Amniotic stem cell (primary cell): ENCODE results near the gene ENTREP3.
A peak's percentile ranks its signal among the peaks of the same experiment; 100 is the strongest.
"Not testable (repeated sequence)": the region's sequence is repeated elsewhere in the genome, so short reads cannot be mapped to it uniquely, and the experiment has no call there.

Experiments used
- DNase-seq: peaks from one replicate; lab custom pipeline; 2025; lab: John Stamatoyannopoulos, UW

Gene ENTREP3

DNA sequence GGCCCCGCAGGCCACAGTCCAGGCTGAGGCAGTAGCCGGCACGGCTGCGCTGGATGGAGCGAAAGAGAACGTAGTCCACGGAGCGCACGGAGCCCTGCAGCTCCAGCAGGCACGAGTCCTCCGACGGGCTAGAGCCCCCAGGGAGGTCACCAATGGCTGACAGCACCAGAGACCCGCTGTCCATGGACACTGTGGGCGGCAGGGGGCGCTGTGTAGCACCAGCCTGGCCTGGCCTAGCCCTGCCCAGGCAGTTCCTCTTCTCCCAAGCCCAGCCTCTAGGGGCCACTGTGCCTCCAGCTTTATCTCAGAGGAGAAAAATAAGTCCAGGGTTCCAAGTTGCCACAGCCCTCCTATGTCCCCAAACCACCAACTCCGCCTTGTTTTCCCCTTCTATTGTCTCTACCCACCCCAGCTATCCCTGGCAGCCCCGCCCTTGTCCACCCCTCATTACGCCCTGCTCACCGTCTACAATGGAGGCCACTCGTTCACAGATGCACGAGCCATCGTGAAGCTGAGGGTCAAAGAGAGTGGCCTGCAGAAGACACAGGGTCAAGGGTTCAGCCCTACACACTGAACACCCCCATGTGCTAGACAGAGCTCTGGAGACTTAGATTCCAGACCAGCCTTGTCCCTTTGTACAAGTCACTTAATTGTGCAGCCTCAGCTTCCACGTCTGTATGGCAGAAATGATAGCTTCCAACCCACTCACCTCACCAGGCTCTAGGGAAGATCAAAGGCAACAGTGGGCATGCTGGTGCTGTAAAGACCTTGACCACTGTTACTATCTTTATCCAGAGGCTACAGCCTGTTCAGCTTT is 4.4 kb downstream of the ENTREP3 start:
- peak; percentile 90 for DNase-seq

DNA sequence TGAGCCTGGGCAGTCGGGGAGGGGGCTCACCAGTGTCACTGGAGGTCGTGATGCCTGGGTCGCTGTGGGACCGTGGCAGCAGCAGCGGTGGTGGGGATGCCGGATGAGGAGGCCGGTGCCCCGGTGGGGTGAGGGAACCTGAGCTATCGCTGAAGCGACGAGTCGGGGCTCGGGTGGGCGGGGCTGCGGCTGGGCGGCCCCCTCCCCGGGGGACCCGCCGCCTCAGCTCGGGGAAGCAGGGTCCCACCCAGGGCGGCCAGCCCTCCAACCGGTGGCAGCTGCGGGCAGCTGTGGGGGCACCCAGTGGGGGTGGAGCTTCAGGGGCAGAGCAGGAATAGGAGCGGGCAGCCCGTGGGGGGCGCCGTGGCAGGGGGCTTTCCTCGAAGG is 5.0 kb downstream of the ENTREP3 start:
- no peak for DNase-seq

DNA sequence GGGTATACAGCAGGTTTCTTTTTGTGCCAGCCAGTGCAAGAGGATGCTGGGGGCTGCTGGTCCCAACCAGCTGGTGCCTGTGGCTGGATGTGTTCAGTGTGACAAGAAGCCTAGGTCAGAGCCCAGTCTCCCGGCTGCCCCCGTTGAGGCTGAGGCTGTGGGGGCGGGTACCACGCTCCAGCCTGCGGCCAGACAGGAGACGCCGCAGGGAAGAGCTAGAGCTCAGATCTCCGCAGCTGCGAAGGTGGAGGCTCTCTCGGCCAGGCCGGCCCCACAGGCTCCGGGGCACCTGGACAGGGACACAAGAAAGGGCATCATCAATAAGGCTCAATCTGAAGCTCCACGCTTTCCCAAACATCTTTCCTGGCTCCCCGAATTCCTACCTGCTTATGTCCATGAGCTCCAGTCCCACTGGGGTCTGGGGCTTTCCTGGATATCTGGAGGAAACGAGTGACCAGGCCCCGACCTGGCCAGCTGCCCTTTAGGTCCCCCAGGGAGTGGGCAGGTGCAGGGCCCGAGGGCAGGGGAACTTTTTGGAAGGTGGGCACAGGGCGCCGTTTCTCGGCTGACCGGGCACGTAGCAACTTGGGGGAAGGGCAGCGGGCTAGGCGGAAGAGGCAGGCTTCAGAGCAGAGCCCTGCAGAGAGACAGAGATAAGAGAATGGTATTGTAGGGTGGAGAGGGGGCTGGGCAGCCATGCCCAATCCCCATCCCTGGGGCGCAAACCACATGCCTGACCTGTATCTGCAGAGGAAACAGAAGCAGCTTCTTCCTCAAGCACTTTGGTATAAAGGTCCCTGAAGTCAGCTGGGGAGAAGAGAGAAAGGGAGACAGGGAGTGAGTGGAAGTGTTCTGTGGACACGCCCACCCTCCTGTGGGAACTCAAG is 7.4 kb downstream of the ENTREP3 start:
- DNase-seq, result no peak

DNA sequence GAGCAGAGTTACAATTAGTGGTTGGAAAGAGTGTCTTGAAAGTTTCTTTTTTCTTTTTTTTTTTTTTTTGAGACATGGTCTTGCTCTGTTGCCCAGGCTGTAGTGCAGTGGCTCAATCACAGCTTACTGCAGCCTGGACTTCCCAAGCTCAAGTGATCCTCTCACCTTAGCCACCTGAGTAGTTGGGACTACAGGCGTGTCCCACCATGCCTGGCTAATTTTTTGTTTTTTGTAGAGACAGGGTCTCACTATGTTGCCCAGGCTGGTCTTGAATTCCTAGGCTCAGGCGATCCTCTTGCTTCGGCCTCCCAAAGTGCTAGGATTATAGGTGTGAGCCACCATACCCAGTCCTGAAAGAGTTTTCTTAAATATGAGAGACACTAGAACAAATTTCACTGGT is 8.5 kb downstream of the ENTREP3 start:
- not testable (repeated sequence) for DNase-seq

DNA sequence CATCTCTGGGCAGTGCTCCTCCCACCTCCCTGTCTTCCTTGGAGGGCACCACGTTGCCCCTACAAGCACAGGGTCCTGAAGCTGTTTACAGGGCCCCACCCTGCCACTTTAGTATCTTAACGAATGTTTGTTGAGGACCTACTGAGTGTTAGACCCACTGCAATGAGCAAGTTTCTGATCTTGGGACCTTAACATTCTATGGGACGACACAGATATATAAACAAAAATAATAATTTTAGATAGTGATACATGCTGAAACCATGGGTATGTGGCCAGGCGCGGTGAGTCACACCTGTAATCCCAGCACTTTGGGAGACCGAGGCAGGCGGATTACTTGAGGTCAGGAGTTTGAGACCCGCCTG is 10.1 kb downstream of the ENTREP3 start:
- no peak for DNase-seq

DNA sequence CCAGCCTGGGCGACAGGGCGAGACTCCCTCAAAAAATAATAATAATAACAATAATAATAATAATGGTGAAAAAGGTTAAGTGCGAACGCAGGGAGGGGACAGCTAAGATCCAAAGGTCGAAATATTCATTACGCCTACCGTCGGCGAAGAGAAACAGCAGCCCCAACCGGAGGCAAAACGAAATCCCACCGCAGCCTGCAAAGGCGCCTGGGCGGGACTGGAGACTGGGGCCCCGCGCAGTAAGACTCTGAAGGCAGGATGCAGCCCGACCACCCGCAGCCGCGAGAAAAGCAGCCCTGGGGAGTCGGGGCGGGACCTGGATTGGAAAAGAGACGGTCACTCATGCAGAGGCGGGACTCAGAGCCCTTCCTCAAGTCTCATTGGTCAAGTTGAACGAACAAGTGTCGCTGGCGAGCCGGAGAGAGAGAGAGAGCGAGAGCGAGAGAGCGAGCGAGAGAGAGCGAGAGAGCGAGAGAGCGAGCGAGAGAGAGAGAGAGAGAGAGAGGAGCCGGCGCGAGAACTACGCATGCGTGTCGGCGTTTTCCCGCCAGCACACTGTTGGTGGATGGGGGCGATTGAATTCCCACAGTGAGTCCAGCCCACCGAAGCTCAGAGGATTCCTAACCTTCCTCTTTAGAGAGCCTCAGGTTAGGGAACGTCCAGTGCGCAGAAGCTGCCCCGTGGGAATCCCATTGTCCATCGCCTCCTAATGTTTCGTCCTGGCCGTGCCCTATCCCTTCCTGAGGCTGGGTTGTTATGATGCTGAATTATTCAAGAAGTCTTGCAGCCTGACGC is 10.7 kb downstream of the ENTREP3 start:
- peak; percentile 98 for DNase-seq

DNA sequence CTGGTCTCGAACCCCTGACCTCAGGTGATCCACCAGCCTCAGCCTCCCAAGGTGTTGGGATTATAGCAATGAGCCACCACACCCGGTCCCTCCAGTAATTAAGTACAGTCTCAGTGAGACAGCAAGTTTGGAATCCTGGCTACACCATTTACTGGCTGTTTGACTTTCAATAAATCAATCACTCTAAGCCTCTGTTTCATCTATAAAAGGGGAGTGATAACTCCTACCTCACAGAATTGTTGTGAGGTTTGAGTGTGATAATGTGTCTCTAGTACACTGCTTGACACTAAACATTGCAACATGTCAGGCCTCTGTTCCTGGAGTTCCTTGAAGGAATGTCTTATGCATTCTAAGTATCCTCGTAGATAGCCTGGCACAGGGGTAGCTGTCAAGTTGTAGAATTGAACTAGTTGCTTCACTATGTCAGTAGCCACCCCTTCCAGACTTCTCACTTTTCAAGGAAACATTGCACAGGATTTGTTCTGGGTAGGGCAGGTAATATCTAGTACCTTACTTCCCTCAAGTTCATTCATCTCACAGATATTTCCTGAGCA is 12.4 kb downstream of the ENTREP3 start:
- DNase-seq, result no peak

DNA sequence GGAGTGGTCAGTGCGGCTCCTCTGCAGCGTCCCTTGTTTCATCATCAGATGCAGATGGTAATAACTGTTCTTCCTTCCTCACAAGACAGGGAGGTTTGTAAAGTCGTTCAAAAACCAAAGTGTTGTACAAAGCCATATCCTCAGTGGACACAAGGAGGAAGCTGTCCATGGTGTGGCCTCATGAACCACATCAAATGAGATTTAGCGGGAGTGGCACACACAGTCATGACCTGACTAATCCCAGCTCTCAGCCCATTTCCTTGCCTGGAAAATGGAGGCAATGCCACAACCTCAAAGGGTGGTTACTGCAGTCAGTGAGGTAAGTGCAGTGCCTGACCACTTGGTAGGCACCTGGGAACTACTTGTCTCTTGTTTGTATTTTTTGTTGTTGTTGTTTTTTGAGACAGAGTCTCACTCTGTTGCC is 13.4 kb downstream of the ENTREP3 start:
- no peak for DNase-seq

DNA sequence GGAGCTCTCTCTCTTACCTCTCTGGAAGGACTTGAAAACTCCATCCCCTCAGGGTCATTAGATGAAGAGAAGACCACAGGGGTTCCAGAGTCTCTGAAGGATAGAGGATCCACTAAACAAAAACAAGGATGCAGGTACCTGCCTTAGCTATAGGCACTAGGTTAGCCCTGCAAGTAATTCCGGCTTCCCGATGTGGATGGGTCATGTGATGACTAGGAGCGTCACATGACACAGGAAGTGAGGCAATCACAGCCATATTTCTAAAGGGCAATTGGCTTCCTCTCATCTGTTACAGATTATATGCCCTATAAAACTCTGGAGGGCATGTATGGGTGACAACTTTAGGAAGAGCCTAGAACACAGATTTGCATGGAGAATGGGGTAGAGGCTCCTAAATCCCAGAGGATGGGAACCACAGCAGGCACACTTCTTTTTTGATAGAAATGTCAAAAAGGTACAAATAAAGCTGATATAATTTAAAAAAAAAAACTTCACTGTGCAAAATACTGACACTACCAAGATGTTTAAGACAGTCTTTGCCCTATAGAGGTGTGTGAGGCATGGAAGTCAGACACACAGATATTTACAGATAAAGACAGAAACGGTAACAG is 14.1 kb downstream of the ENTREP3 start:
- DNase-seq, result peak; percentile 76

DNA sequence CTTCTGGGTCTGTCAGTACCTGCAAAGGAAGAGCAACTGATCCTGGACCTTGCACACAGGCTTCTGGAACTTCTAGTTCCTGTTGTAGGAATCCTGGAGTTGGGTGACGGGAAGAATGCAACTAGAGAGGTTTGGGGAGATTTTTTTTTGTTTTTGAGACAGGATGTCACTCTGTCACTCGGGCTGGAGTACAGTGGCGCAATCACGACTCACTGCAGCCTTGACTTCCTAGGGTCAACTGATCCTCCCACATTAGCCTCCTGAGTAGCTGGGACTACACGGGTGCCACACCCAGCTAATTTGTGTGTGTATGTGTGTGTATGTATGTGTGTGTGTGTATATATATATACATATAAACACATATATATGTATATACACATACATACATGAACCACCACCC is 18.8 kb downstream of the ENTREP3 start:
- DNase-seq, result no peak

DNA sequence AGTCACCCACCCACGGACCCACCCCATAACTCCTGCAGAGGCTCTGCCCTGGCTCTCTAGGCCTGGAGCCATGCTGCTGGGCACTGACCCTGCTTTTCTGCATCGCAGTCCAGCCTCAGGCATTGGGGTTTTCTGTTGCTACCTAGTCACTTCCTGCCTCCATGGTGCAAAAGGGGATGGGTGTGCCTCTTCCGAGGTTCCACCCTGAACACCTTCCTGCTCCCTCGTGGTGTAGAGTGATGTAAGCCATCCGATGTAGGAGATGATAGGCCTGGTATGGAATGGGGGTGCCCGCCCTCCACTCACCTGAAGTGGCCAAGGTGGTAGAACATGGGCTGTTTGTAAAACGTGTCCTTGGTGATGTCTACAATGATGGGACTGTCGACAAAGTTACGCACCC is 19.9 kb downstream of the ENTREP3 start:
- not testable (repeated sequence) for DNase-seq

DNA sequence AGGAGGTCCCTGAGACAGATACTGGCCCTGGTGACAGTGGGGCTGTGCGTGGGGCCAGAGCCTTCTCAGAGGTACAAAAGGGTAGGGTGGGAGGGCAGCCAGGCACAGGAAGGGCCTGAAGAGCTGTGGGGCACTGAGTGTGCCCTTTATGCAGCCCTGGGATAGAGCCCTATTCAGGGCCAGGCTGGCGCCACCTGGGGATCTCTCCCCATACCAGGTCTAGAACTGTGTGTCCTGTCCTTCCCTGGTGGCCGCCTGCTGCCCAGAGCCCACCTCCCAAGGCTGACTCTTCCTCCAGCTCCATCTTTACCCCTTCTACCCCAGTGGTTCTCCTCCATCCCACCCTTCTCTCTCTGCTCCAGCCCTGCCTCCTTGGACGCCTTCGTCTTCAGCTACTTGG is 21.8 kb downstream of the ENTREP3 start:
- DNase-seq, result not testable (repeated sequence)

DNA sequence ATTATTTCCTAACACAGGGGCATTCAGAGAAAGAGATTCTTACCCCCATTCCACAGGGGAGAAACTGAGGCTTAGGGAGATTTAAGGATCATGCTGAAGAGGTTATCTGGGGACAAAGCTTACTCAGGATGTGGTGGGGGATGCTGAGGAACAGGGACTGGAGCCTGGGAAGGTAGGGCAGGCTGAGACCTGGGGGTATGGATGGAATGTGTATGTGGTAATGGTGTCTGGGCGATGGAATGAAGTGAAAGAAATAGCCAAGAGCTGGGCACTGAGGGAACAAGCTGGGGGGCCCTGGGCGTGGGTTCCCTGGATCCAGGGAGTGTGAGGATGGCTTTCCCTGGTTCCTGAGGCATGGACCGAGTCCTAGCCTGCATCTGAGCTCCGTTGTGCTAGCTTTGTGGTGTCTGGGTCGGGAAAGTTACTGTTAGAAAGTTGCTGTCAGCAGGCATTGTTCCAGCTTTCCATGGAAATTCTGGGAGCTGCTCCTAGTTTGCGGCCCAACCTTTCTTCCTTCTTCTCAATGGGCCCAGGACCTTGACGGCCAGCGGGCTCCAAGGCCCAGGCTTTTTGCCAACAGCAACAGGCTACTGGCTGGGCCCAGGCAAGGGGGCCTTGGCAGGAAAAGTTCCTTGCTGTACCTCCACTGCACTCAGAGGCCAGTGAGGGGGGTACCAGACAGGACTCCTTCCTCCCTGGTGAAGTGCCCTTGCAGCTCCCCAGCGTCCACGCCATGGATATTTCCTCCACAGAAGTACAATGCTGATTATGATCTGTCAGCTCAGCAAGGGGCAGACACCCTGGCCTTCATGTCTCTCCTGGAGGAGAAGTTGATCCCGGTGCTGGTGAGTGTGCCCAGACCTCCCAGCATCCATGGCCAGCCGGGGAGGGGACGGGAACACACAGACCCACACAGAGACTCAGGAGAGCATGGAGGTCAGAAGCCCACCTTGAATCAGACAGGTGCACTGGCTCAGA is 23.0 kb downstream of the ENTREP3 start:
- DNase-seq, result not testable (repeated sequence)

DNA sequence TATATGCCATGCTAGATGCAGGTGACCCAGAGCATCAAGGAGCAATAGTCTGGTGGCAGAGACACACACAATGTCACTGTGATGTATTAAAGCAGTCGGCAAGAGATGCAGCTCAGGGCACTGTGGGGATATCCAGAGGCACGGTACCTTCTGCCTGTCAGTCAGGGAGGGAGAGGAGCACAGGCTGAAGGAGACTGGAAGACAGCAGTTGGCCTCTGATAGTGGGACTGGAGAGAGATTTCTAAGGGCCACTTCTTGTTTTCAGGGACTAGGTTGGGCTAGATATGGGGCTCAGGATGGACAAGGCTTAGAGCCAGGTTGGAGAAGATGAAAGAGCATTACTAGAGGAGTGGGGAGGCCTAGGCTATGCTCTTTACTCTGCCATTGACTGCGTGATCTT is 24.0 kb downstream of the ENTREP3 start:
- not testable (repeated sequence) for DNase-seq

DNA sequence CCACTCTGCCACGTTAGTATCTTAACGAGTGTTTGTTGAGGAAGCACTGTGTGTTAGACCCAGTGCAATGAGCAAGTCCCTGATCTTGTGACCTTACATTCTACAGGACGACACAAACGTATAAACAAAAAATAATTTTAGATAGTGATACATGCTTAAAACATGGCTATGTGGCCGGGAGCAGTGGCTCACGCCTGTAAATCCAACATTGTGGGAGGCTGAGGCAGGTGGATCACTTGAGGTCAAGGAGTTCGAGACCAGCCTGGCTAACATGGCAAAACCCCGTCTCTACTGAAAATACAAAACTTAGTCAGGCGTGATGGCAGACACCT is 27.2 kb downstream of the ENTREP3 start:
- DNase-seq, result no peak

DNA sequence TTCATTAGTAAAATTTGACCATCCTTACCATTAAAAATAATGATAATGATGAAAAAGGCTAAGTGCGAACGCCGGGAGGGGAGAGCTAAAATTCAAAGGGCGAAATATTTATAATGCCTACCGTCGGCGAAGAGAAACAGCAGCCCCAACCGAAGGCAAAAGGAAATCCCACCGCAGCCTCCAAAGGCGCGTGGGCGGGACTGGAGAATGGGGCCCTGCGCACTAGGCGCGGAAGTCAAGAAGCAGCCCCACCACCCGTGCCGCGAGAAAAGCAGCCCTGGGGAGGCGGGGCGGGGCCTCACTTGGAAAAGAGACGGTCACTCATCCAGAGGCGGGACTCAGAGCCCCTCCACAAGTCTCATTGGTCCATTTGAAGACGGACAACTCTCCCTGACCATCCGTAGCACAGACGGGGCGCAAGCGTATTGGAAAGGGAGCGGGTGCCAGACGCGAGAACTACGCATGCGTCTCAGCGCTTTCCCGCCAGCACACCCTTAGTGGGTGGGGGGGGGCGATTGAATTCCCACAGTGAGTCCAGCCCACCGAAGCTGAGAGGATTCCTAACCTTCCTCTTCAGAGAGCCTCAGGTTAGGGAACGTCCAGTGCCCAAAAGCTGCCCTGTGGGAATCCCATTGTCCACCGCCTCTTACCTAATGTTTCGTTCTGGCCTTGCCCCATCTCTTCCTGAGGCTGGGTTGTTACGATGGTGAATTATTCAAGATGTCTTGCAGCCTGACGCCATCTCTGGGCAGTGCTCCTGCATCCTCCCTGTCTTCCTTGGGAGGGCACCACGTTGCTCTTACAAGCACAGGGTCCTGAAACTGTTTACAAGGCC is 27.8 kb downstream of the ENTREP3 start:
- DNase-seq, result peak; percentile 98

DNA sequence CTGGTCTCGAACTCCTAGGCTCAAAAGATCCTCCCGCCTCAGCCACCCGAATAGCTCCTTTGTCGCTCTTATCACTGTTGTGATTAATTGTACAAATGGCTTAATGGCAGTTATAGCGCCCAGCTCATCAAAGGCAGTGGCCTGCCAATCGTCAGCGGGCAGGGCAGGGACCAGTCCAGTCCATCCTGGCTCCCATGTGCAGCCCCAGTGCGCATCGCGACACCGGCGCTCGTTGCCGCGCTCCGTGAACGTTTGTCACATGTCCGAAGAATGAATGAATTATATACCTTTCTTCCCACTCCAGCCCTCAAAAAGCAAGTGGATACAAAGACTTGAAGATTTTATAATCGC is 28.4 kb downstream of the ENTREP3 start:
- no peak for DNase-seq

DNA sequence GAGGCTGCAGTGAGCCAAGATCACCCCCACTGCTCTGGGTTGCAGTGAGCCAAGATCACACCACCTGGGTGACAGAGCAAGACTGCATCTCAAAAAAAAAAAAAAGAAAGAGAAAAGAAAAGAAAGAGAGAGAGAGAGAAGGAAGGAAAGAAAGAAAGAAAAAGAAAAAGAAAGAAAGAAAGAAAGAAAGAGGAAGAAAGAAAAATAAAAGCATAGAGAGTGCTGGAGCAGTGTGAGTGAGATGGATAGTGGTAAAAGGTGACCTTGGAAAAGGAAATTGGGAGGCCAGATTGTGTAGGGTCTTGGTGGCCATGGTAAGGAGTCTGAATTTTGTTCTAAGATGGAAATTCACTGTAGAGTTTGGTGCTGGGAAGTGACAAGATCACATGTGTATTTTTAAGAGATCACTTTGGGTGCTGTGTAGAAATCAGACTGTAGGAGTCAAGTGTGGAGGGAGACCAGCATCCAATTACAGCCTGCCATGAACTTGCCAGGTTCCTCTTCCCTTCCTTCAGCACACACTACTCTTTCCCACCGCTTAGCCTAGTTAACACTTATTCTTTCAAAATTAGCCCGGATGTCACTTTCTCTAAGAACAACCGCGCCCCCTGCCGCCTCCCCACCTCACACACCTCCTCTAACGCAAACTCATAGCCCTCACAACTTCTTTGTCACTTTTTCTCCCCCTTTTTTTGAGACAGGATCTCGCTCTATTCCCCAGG is 28.9 kb downstream of the ENTREP3 start:
- peak; percentile 62 for DNase-seq

DNA sequence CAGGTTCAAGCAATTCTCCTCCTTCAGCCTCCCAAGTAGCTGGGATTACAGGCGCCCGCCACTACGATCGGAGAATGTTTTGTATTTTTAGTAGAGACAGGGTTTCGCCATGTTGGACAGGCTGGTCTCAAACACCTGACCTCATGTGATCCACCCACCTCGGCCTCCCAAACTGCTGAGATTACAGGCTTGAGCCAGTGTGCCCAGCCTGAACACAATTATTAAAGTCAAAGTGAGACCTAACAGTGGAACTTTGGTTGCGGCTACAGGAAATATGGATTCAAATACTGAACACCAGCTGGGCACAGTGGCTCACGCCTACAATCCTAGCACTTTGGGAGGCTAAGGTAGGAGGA is 29.9 kb downstream of the ENTREP3 start:
- DNase-seq, result not testable (repeated sequence)
